Activated CD8-positive, alpha-beta memory T cell treated with anti-CD3 and anti-CD28 coated beads for 36 hours (primary cell): Measurements from ENCODE around the gene GCC2. TPM values are rescaled to one million over a fixed set of nuclear protein-coding genes. Genes with fewer than 3 reads are reported as not detected.
"Not testable (repeated sequence)": the region's sequence is repeated elsewhere in the genome, so short reads cannot be mapped to it uniquely, and the experiment has no call there.

Experiments used
- CTCF ChIA-PET: fragments of 350-600 bp; sonication (Branson Sonifier 250); formaldehyde crosslinking; loops from one replicate; lab custom pipeline; 2021; ENCODE audit warnings: antibody characterized with exemption; lab: Charles Lee
- POLR2A ChIA-PET: fragments of 350-600 bp; sonication (Branson Sonifier 250); formaldehyde crosslinking; loops from one replicate; lab custom pipeline; 2021; ENCODE audit warnings: antibody characterized with exemption; lab: Charles Lee
- total RNA-seq, 2 experiments: library from RNA; stranded (reverse); gene quantifications; one replicate each; pipeline ENCODE4 v1.2.3, GENCODE V29; 2021

GCC2 gene
- total RNA-seq, 2 experiments from 2014 or later: 33.5 to 42.6 TPM

DNA sequence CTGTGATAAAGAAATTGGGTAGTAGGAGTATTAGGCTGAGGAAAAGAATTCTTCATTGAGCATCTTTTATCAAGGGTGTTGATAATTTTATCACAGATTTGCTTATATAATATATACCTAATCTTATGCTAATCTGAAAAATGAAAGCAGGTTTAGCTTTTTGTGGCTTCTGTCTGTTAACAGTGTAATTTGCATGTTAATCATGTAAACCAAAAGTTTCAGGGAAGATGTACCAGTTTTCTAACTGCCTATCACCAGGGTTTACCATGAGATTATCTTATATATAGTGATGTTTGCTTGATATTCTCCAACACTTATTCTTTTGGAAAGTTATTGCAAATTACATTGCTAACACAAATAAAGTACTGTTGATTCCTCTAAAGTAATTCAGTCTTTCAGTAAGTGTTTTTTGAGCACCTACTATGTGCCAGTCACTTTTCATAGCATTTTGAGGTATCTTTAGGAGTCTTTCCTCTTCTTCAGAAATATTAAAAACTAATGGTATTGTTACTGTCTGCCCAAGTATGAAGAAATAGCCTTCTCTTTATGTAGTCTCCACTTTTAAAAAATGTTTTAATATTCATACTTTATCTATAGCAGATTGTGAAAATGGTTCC, 41.6 kb downstream of the GCC2 start:
- POLR2A ChIA-PET: no interaction called here
- CTCF ChIA-PET: no interaction called here

DNA sequence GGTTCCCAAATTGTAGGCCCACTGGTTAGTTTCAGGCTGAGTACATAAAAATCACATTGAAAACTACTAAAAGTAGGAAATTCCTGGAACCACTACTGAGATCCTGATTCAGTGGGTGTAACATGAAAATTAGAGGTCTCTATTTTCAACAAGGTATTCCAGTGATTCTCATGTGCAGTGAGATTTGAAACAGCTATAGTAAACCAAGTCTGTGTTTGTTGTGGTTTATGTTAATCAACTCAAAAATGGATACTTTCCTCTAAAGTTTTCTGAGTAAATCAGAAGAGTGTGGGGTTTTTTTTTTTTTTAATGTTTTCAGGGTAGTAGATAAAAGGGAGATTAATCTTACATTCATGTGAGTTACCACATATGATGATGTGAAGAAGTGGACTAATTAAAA, 42.8 kb downstream of the GCC2 start:
- POLR2A ChIA-PET: no interaction called here
- CTCF ChIA-PET: interaction anchor here (0.6 kb wide), 1 partner anchor 145 kb away, joined by 3 read pairs; no protein-coding TSS in a partner anchor

GRCh38 chr2:108492364-108492763, 43.4 kb downstream of the GCC2 start:
- CTCF ChIA-PET: interaction anchor here (0.6 kb wide), 1 partner anchor 144 kb away, joined by 3 read pairs; no protein-coding TSS in a partner anchor

GRCh38 chr2:108496167-108496566, 47.2 kb downstream of the GCC2 start:
- CTCF ChIA-PET, POLR2A ChIA-PET: not testable (repeated sequence)

More at GRCh38 chr2:108492364-108492763, 43.4 kb downstream of the GCC2 start:
- POLR2A ChIA-PET: no interaction called here

- CTCF ChIA-PET, POLR2A ChIA-PET: not testable (repeated sequence)
Observed at GRCh38 chr2:108507620-108508019, 58.6 kb downstream of the GCC2 start.

GRCh38 chr2:108512431-108512830, 63.4 kb downstream of the GCC2 start:
- CTCF ChIA-PET, POLR2A ChIA-PET: not testable (repeated sequence)

DNA sequence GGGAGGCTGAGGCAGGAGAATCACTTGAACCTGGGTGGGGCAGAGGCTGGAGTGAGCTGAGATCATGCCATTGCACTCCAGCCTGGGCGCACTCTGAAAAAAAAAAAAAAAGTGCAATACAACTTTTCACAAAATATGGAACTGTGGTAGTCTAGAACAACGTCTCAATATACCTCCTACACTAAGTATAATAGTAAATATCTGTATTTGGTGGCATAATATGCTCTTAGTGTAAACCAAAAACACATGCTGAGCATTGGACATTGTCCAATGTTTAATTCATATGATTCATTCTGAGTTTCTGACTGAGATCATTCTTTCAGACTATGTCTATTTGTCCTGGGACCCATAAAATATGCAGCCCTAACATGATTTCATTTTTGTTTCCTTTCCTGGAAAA, 65.5 kb downstream of the GCC2 start:
- POLR2A ChIA-PET: not testable (repeated sequence)

GRCh38 chr2:108524688-108525087, 75.7 kb downstream of the GCC2 start:
- POLR2A ChIA-PET, CTCF ChIA-PET: not testable (repeated sequence)

More for the DNA sequence above, 65.5 kb downstream of the GCC2 start:
- CTCF ChIA-PET: interaction anchor here (0.7 kb wide), 1 partner anchor 829 kb away, joined by 3 read pairs; no protein-coding TSS in a partner anchor

DNA sequence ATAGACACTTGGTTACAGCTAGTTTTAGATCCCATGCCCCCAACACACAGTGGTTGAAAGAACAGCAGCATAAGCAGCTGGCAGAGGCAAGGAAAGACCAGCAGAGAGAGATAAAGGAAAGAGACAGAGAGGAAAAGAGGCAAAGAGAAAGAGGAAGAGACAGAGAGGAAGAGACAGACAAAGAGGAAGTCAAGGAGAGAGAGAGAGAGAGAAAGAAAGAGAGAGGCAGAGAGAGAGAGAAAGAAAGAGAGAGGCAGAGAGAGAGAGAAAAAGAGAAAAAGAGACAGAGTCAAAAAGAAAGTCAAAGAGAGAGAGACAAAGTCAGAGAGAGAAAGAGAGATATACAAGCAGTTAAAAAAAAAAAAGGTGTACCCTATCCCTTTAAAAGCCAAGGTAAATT, 76.3 kb downstream of the GCC2 start:
- CTCF ChIA-PET, POLR2A ChIA-PET: not testable (repeated sequence)

GRCh38 chr2:108531674-108532055, 82.7 kb downstream of the GCC2 start:
- CTCF ChIA-PET: no interaction called here
- POLR2A ChIA-PET: interaction anchor here (0.7 to 0.9 kb wide), 2 partner anchors 82 to 179 kb away, joined by 4 to 8 read pairs; no protein-coding TSS in a partner anchor

DNA sequence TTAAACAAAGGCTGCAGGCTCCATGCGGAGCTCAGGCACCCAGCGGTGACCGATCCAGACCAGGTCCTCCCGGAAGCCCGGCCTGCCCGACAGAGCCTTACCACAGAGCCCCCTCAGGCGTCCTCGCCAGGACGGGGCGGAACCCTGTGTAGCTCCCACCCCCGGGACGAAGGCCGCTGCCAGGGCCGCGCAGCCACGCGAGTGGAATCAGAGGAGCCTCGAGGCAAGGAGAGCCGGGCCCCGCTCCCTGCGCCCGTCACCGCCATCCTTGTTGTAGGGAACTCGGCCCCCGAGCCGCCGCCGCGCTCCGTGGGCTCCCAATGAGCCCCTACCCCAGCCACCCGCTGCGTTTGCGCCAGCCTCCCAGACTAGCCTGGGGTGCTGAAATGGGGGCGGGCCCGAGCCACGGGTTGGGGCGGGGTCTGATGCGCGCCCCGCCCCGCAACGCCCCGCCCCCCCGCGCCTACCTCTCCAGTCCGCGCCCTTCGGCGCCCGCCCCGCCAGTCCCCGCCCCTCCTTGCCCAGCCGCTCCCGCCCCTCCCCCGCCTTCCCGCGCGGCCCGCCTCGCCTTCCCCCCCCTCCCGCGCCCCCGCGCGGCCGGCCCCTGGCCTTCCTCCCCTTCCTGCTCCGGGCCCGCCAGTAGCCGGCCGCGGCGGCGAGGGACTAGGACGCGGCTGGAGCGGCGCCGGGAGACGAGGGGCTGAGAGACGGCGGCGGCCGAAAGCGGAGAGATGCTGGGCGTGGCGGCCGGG, 85.0 kb downstream of the GCC2 start, which contains the start of gene LIMS1:
Gene LIMS1 (plus strand): TSS at position 639 of the 752 bp plus-strand sequence. CDS start 93 bp downstream, at position 732.
- ChIA-PET CTCF (interaction anchor here (0.8 to 1.2 kb wide), 3 partner anchors 50 to 181 kb away, joined by 3 to 5 read pairs (median 4); no protein-coding TSS in a partner anchor), POLR2A (interaction anchor here (0.5 to 1.4 kb wide), 12 partner anchors 22 to 185 kb away, joined by 3 to 7 read pairs (median 4); partner anchors contain the start of genes GCC2 and RANBP2)

- ChIA-PET POLR2A (interaction anchor here (1.2 to 1.4 kb wide), 3 partner anchors 78 to 184 kb away, joined by 3 to 7 read pairs (median 4); partner anchors contain the start of genes GCC2 and RANBP2), CTCF (interaction anchor here (0.8 to 1.0 kb wide), 2 partner anchors 49 to 180 kb away, joined by 3 to 5 read pairs; no protein-coding TSS in a partner anchor)
Observed at GRCh38 chr2:108534584-108535356, 85.8 kb downstream of the GCC2 start.

GRCh38 chr2:108535357-108535631, 86.3 kb downstream of the GCC2 start:
- CTCF ChIA-PET: interaction anchor here (0.9 kb wide), 1 partner anchor 59 kb away, joined by 3 read pairs; no protein-coding TSS in a partner anchor
- POLR2A ChIA-PET: no interaction called here

GRCh38 chr2:108536133-108536780, 87.3 kb downstream of the GCC2 start:
- ChIA-PET POLR2A (no interaction called here), CTCF (interaction anchor here (0.9 kb wide), 1 partner anchor 58 kb away, joined by 3 read pairs; no protein-coding TSS in a partner anchor)

DNA sequence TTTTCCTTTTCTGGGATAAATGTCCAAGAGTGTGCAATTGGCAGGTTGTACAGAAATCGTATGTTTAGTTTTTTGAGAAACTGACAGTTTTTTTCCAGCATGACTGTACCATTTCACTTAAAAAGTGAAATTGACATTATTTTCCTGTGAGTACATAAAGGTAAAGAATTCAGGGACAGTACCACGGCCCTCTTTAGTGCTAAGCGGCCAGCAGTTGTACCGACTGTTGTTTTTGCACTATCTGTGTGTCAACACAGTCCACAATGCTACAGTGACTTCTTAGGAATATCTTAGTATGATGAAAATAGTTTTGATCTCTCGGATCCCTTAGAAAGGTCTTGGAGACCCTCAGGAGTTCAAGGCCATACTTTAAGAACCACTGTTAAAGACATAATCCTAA, 87.9 kb downstream of the GCC2 start:
- ChIA-PET CTCF (no interaction called here), POLR2A (no interaction called here)

GRCh38 chr2:108538000-108538625, 89.1 kb downstream of the GCC2 start:
- CTCF ChIA-PET: interaction anchor here (1.1 kb wide), 1 partner anchor 46 kb away, joined by 3 read pairs; no protein-coding TSS in a partner anchor

DNA sequence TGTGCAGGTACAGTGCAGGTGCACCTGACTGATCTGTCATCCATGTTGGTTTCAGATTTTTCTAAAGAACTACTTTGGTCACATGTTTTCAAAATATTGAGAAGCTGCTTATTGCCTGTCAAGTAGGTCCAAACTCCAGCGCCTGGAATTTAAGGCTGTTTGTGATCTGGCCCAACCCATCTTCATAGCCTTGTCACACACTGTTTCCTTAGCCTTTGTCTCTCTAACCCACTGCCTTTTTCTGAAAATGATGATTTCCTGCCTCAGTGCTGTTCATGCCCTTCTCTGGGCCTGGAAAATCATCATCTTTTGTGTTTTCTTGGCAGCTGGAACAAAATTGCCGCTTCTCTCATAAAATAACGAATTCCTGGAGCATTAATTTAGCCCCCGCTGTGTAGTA, 92.4 kb downstream of the GCC2 start:
- ChIA-PET CTCF (no interaction called here), POLR2A (no interaction called here)

More at GRCh38 chr2:108538000-108538625, 89.1 kb downstream of the GCC2 start:
- POLR2A ChIA-PET: no interaction called here

- CTCF ChIA-PET: no interaction called here
Observed at GRCh38 chr2:108542071-108542470, 93.1 kb downstream of the GCC2 start.

More at GRCh38 chr2:108542071-108542470, 93.1 kb downstream of the GCC2 start:
- POLR2A ChIA-PET: no interaction called here
